GM21723 (cell line): ENCODE measurements around the gene TRAPPC8.
A peak's percentile ranks its signal among the peaks of the same experiment; 100 is the strongest.
"Not testable (repeated sequence)": the region's sequence is repeated elsewhere in the genome, so short reads cannot be mapped to it uniquely, and the experiment has no call there.

Source experiments
- ATAC-seq: cut with Tn5 transposase; IDR thresholded peaks from one replicate; pipeline ENCODE4 v1.9.1; 2021; ENCODE audit warnings: mild to moderate bottlenecking, moderate library complexity; ENCODE audit not compliant: unreplicated experiment

Gene TRAPPC8

DNA sequence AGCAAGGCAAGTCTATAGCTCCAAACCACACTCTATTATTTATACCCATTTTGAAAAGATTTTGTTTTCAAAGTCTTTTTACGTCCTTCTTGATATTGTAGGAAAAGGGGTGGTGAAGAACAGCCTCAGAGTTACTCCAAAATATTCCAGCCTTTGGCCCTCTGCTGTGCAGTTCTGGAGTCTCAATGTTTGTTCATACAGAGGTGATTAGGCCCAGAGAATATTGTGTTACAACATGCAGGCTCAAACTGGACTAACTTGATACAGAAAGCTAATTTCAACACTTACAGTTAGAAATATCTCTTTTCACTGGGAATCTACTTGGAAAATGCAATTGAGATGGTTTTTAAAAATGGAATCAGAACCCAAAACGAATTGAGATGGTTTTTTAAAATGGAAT is 141.8 kb downstream of the TRAPPC8 start:
- ATAC-seq, result no peak

DNA sequence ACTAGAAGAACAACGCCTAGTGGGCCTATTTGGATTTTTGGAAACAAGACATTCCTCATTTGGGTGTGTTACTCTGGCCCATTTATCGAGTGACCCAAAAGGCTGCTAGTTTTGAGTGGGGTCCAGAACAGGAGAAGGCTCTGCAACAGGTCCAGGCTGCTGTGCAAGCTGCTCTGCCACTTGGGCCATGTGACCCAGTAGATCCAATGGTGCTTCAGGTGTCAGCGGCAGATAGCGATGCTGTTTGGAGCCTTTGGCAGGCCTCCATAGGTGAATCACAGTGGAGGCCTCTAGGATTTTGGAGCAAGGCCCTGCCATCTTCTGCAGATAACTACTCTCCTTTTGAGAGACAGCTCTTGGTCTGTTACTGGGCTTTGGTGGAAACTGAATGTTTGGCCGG is 143.7 kb downstream of the TRAPPC8 start:
- not testable (repeated sequence) for ATAC-seq

- no peak for ATAC-seq
These were observed 144.5 kb downstream of the TRAPPC8 start for GRCh38 chr18:31798399-31798798.

GRCh38 chr18:31795747-31796146 is 147.2 kb downstream of the TRAPPC8 start:
- ATAC-seq, result no peak

- no peak for ATAC-seq
These were observed 149.4 kb downstream of the TRAPPC8 start for GRCh38 chr18:31793531-31793930.

- ATAC-seq, result no peak
These were observed 150.4 kb downstream of the TRAPPC8 start for GRCh38 chr18:31792580-31792911.

DNA sequence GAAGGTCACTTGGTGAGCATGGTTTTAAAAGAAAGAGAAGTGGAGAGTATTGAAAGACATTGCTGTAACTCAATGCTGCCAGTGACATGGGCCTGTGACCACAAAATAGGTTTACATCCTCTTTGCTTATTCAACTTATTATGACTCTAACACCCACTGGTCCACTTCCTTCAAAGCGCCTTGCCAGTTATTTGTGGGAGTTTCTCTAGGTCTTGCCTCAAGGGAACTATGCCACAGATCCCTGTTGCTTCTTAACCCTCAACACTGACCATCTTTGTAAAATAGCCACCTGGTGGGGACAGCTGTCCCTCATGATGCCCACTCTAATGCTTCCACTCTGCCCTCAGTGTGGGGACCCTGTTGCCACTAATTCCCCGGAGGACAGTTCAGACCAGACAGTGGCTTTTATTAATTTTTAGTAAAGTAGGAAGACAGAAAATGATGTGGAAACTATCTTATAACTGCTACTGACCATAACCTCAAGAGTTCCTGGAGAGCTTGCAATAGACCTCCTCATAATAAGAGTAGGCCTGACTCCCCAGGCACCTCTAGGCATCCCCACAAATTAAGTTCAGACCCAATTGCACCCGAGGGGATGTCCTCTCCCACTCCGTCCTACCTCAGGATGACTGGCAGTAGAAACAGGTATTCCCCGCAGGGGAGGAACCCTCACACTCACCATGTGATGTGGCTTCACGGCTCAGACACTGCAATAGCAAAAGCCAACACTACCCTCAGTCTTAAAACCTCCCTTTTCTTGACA is 150.9 kb downstream of the TRAPPC8 start:
- peak; percentile 97 for ATAC-seq

DNA sequence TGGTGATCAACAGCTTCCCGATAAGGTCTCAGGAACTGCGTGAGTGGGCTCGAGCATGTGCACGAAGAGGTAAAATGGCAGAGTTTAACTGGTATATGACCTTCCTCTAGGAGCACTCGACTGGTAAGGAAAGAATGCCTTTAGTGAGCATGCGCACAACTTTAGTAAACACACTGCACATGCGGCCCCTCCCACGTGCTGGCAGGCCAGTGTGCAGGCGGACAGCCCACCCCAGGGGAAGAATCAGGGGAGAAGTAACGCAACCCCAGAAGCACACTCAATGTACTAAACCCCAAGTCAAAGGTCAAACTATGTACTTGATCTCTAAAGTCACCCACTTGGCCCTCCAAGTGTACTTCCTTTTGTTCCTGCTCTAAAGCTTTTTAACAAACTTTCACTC is 153.5 kb downstream of the TRAPPC8 start:
- ATAC-seq, result no peak

- ATAC-seq, result no peak
These were observed 159.9 kb downstream of the TRAPPC8 start for GRCh38 chr18:31783059-31783458.
